ENCODE results near the gene ZNF408. TPM values are rescaled to one million over a fixed set of nuclear protein-coding genes. Genes with fewer than 3 reads are reported as not detected.
"Not testable (repeated sequence)": the region's sequence is repeated elsewhere in the genome, so short reads cannot be mapped to it uniquely, and the experiment has no call there.

Gene ZNF408
- total RNA-seq, 4 donors from 2014 or later: 0.88 to 10.5 (median 8.0) TPM

GRCh38 chr11:46712874-46713576 is 12.2 kb downstream of the ZNF408 start:
- no peak for DNase-seq
- Histone ChIP-seq H3K4me1 (no peaks in the 10 kb centered on the region), H3K27ac (peak overlapping the region in 1 of 2 donors; percentile 90), H3K9me3 (no peaks in the 10 kb centered on the region), H3K27me3 (no peaks in the 10 kb centered on the region), H3K4me3 (no peak overlapping the region), H3K36me3 (no peaks in the 10 kb centered on the region)
- intact Hi-C loops (cut with DNase I; ENCODE audit: low total_unique reads): no loop called here
- TF ChIP-seq POLR2A (IDR thresholded peaks at IDR 0.05) (no peak), CTCF (IDR thresholded peaks at IDR 0.05) (no peak)

GRCh38 chr11:46717825-46718154 is 17.0 kb downstream of the ZNF408 start:
- H3K4me1 ChIP-seq; H3K36me3 ChIP-seq; intact Hi-C loops (cut with DNase I; ENCODE audit: low total_unique reads); H3K9me3 ChIP-seq; H3K4me3 ChIP-seq; H3K27ac ChIP-seq; H3K27me3 ChIP-seq; DNase-seq: not testable (repeated sequence)

DNA sequence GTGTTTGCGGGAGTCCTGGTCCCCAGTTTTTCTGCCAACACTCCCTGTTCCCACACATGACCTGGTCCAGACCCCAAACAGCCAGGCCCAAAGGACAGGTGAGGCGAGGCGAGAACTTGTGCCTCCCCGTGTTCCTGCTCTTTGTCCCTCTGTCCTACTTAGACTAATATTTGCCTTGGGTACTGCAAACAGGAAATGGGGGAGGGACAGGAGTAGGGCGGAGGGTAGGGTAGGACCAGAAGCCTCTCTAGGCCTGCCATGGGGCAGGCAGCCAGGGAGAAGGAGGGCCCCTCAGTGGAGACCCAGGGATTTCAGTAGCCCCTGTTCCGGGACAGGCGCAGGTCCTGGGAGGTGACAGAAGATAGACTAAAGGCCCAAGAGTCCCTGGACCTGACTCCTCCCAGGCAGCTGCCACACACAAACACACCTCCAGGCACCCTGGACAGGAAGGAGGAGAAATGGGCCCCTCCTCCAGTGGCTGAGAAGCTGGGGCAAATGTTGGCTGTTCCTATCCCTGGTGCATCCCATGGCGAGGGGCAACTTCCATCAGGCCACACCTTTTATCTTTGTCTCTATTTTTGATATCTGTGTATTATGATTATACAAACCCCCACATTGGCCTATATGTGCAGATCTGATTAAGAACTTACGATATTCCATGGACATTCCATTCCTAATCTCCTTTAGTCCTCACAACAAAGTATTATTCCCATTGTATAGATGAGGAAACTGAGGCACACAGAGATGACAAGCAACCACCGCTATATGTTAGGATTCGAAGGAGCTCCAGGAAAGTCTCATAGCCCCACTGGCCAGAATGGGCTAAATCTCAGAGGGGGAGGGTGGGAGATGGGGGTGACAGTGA is 17.6 kb downstream of the ZNF408 start:
- no peak overlapping the region for H3K27ac ChIP-seq
- TF ChIP-seq CTCF (IDR thresholded peaks at IDR 0.05) (no peak), POLR2A (IDR thresholded peaks at IDR 0.05) (no peak)

GRCh38 chr11:46719048-46719542 is 18.3 kb downstream of the ZNF408 start, which contains the start of gene F2:
F2 (plus strand) TSS chr11:46719213; CDS start chr11:46719236, 23 bp downstream.
- no peak for DNase-seq
- Histone ChIP-seq H3K4me3 (no peak within 1 kb of the TSS), H3K36me3 (no peaks in the 10 kb centered on the region), H3K27ac (no peak within 1 kb of the TSS), H3K27me3 (no peaks in the 10 kb centered on the region), H3K9me3 (no peaks in the 10 kb centered on the region), H3K4me1 (no peaks in the 10 kb centered on the region)
- intact Hi-C loops (cut with DNase I; ENCODE audit: low total_unique reads): no loop called here
- no peak for TF ChIP-seq CTCF (IDR thresholded peaks at IDR 0.05)
- TF ChIP-seq POLR2A (IDR thresholded peaks at IDR 0.05): no peak

More for the DNA sequence above, 17.6 kb downstream of the ZNF408 start:
- Histone ChIP-seq H3K36me3 (no peaks in the 10 kb centered on the region), H3K27me3 (no peaks in the 10 kb centered on the region), H3K9me3 (no peaks in the 10 kb centered on the region), H3K4me3 (no peak overlapping the region), H3K4me1 (no peaks in the 10 kb centered on the region)
- intact Hi-C loops (cut with DNase I; ENCODE audit: low total_unique reads): no loop called here
- DNase-seq: no peak

DNA sequence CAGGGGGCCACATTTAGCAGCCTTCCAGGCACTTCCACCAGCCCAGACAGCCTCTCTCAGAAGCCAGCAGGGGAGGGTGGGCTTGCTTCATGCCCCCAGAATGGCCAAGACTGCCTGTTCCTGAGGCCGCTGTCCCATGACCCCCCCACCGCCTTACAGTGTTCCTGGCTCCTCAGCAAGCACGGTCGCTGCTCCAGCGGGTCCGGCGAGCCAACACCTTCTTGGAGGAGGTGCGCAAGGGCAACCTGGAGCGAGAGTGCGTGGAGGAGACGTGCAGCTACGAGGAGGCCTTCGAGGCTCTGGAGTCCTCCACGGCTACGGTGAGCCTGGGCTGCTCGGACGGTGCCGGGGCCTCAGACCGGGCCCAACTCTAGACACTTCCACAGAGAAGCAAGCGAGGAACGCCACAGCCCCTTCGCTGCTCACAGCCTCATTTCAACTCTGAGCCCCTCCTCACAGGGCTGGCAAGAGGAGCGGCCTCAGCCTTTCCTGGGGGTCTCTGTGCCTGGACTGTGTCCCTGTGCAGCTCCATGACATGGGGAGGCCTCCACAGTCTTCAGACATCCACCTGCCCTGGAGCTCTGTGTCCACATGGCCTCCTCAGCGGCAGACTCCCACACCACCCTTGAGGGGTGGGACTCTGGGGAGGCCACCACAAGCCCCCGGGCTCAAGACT is 18.9 kb downstream of the ZNF408 start:
- no peak for DNase-seq
- intact Hi-C loops (cut with DNase I; ENCODE audit: low total_unique reads): no loop called here
- H3K36me3 ChIP-seq: no peaks in the 10 kb centered on the region
- H3K4me3 ChIP-seq: no peak overlapping the region
- H3K9me3 ChIP-seq: no peaks in the 10 kb centered on the region
- no peak overlapping the region for H3K27ac ChIP-seq
- H3K27me3 ChIP-seq: no peaks in the 10 kb centered on the region
- H3K4me1 ChIP-seq: no peaks in the 10 kb centered on the region
- TF ChIP-seq POLR2A (IDR thresholded peaks at IDR 0.05) (no peak), CTCF (IDR thresholded peaks at IDR 0.05) (no peak)
